HG03521 (cell line): ENCODE data around the gene RUNX3.

Experiments used
- ATAC-seq: cut with Tn5 transposase; IDR thresholded peaks from one replicate; pipeline ENCODE4 v1.9.1; 2021; ENCODE audit warnings: mild to moderate bottlenecking, moderate library complexity; ENCODE audit not compliant: unreplicated experiment

The RUNX3 gene

GRCh38 chr1:24931146-24931467 lies 1.0 kb upstream of the RUNX3 start:
- no peak for ATAC-seq

- ATAC-seq, result peak; percentile 15
Observed at GRCh38 chr1:24929398-24930259, 447 bp downstream of the RUNX3 start.

GRCh38 chr1:24928689-24929397 lies 1.2 kb downstream of the RUNX3 start:
- no peak for ATAC-seq

- ATAC-seq, result no peak
Observed at GRCh38 chr1:24927988-24928688, 1.9 kb downstream of the RUNX3 start.

- no peak for ATAC-seq
Observed at GRCh38 chr1:24927473-24927872, 2.6 kb downstream of the RUNX3 start.

- no peak for ATAC-seq
Observed at GRCh38 chr1:24926563-24927249, 3.4 kb downstream of the RUNX3 start.

GRCh38 chr1:24925963-24926362 lies 4.1 kb downstream of the RUNX3 start:
- no peak for ATAC-seq

- ATAC-seq, result no peak
Observed at GRCh38 chr1:24925082-24925779, 4.8 kb downstream of the RUNX3 start.

GRCh38 chr1:24923485-24924113 lies 6.5 kb downstream of the RUNX3 start:
- ATAC-seq, result no peak

- ATAC-seq, result no peak
Observed at GRCh38 chr1:24921938-24922662, 8.0 kb downstream of the RUNX3 start.

GRCh38 chr1:24921412-24921811 lies 8.7 kb downstream of the RUNX3 start:
- no peak for ATAC-seq

GRCh38 chr1:24920533-24920925 lies 9.5 kb downstream of the RUNX3 start:
- ATAC-seq, result no peak

GRCh38 chr1:24919791-24920532 lies 10.1 kb downstream of the RUNX3 start:
- ATAC-seq, result no peak

- ATAC-seq, result no peak
Observed at GRCh38 chr1:24918995-24919605, 11.0 kb downstream of the RUNX3 start.

- no peak for ATAC-seq
Observed at GRCh38 chr1:24918370-24918769, 11.7 kb downstream of the RUNX3 start.

GRCh38 chr1:24917327-24918074 lies 12.6 kb downstream of the RUNX3 start:
- ATAC-seq, result no peak

GRCh38 chr1:24915816-24916602 lies 14.1 kb downstream of the RUNX3 start:
- ATAC-seq, result no peak
